ENCODE results near the gene S100A10.

DNA sequence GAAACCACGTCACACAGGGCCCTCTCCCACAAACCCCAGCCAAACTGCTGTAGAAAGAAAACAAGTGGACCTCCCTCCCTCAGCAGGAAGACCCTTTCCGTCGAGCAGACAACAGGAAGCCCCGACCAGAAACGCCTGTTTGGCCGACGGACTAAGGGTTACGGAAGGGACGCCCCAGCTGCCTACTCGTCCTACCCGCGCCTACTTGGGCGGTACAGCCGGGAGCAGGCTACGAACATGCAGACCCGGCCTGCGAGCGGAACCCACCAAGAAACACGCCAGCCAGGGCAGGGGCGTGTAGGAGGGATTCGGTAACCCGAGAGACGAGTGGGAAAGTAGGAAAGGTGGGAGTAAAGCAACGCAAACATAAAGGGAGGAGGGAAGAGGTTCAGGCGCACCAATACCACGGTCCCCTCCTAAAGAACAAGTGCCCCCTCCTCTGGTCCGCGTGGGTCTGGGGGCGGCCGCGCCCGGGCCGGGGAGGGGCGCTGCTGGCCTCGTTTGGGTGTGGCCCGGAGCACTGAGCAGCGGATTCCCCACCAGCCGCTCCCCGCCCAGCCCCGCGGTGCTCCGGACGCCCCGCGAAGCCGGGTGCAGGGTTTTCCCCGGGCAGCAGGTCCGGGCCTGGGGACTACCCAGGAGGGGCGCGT, 450 bp downstream of the S100A10 start:
- TF ChIP-seq, protein P1, sequence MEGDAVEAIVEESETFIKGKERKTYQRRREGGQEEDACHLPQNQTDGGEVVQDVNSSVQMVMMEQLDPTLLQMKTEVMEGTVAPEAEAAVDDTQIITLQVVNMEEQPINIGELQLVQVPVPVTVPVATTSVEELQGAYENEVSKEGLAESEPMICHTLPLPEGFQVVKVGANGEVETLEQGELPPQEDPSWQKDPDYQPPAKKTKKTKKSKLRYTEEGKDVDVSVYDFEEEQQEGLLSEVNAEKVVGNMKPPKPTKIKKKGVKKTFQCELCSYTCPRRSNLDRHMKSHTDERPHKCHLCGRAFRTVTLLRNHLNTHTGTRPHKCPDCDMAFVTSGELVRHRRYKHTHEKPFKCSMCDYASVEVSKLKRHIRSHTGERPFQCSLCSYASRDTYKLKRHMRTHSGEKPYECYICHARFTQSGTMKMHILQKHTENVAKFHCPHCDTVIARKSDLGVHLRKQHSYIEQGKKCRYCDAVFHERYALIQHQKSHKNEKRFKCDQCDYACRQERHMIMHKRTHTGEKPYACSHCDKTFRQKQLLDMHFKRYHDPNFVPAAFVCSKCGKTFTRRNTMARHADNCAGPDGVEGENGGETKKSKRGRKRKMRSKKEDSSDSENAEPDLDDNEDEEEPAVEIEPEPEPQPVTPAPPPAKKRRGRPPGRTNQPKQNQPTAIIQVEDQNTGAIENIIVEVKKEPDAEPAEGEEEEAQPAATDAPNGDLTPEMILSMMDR (conservative IDR thresholded peaks at IDR 0.05; ENCODE audit: low read length): no peak
- no peak for TF ChIP-seq EZH2phosphoT487 (IDR thresholded peaks at IDR 0.05; ENCODE audit: borderline replicate concordance)
